Measurements from ENCODE around the gene PRRC2C. TPM values are rescaled to one million over a fixed set of nuclear protein-coding genes. Genes with fewer than 3 reads are reported as not detected.

PRRC2C gene
- total RNA-seq, 1 experiment from 2014 or later: 222 TPM

DNA sequence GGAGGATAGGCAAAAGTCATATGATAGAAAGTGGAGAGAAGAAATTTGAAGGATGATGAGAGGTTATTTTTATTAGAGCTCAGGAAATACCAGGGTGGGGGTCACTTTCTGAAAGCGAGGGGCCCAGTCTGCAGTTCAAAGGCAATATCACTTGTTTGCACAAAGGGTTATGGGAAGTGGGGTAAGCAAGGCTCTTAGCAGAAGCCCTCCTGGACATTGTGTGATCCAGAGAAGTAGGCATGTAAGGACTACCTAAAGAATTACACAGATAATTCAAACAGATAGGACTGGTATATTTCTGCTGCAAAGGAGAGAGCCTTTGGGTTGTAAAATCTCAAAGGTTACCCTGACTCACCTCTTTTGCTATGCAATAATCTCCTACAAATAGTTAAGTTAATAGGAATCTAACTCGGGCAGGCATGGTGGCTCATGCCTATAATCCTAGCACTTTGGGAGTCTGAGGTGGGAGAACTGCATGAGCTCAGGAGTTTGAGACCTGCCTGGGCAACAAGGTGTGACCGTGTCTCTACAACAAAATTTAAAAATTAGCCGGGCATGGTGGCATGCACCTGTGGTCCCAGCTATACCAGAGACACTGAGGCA, 25.2 kb upstream of the PRRC2C start:
- Histone ChIP-seq H3K27me3 (replicated peaks; ENCODE audit: insufficient read depth, low read depth, low read length, poor library complexity) (no peaks in the 10 kb centered on the region), H3K9me3 (ENCODE audit: low read depth, low read length, poor library complexity, severe bottlenecking) (no peaks in the 10 kb centered on the region), H3K4me3 (ENCODE audit: low read depth, low read length, poor library complexity, severe bottlenecking) (no peak overlapping the region), H3K36me3 (ENCODE audit: insufficient read depth, low read length, poor library complexity, severe bottlenecking) (no peaks in the 10 kb centered on the region), H3K27ac (ENCODE audit: low read depth, low read length, poor library complexity, severe bottlenecking) (no peak overlapping the region), H3K4me1 (ENCODE audit: insufficient read depth, low read length, poor library complexity, severe bottlenecking) (no peaks in the 10 kb centered on the region)
- TF ChIP-seq, protein P1, sequence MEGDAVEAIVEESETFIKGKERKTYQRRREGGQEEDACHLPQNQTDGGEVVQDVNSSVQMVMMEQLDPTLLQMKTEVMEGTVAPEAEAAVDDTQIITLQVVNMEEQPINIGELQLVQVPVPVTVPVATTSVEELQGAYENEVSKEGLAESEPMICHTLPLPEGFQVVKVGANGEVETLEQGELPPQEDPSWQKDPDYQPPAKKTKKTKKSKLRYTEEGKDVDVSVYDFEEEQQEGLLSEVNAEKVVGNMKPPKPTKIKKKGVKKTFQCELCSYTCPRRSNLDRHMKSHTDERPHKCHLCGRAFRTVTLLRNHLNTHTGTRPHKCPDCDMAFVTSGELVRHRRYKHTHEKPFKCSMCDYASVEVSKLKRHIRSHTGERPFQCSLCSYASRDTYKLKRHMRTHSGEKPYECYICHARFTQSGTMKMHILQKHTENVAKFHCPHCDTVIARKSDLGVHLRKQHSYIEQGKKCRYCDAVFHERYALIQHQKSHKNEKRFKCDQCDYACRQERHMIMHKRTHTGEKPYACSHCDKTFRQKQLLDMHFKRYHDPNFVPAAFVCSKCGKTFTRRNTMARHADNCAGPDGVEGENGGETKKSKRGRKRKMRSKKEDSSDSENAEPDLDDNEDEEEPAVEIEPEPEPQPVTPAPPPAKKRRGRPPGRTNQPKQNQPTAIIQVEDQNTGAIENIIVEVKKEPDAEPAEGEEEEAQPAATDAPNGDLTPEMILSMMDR (conservative IDR thresholded peaks at IDR 0.05; ENCODE audit: low read depth, low read length): no peak
- no peak for TF ChIP-seq EZH2 (IDR thresholded peaks at IDR 0.05; ENCODE audit: borderline replicate concordance, low read depth, low read length, poor library complexity, severe bottlenecking)
- ChIA-PET CTCF (no interaction called here), POLR2A (ENCODE audit: low non-redundant PET) (no interaction called here)
- intact Hi-C loops (cut with micrococcal nuclease; ENCODE audit: unreplicated experiment): no loop called here
- no TSS peak for BruUV-seq (replicated peaks)
- DNase-seq (ENCODE audit: low spot score): no peak

DNA sequence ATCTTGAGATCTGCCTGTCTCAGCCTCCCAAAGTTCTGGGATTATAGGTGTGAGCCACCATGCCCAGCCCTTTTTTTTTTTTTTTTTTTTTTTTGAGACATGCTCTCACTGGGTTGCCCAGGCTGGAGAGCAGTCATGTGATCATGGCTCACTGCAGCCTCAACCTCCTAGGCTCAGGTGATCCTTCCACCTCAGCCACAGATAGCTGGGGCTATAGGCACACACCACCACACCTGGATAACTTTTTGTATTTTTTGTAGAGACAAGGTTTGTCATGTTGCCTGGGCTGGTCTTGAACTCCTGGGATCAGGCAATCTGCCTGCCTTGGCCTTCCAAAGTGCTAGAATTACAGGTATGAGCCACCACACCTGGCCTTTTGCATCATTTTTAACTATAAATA, 17.7 kb upstream of the PRRC2C start:
- no peaks in the 10 kb centered on the region for H3K9me3 ChIP-seq (ENCODE audit: low read depth, low read length, poor library complexity, severe bottlenecking)
- no peaks in the 10 kb centered on the region for H3K36me3 ChIP-seq (ENCODE audit: insufficient read depth, low read length, poor library complexity, severe bottlenecking)
- no peak for DNase-seq (ENCODE audit: low spot score)
- no peaks in the 10 kb centered on the region for H3K4me1 ChIP-seq (ENCODE audit: insufficient read depth, low read length, poor library complexity, severe bottlenecking)
- no TSS peak for BruUV-seq (replicated peaks)
- H3K27ac ChIP-seq (ENCODE audit: low read depth, low read length, poor library complexity, severe bottlenecking): no peak overlapping the region
- ChIA-PET POLR2A (ENCODE audit: low non-redundant PET) (no interaction called here), CTCF (no interaction called here)
- TF ChIP-seq EZH2 (IDR thresholded peaks at IDR 0.05; ENCODE audit: borderline replicate concordance, low read depth, low read length, poor library complexity, severe bottlenecking): no peak
- TF ChIP-seq, protein P1 (conservative IDR thresholded peaks at IDR 0.05; ENCODE audit: low read depth, low read length): no peak
- intact Hi-C loops (cut with micrococcal nuclease; ENCODE audit: unreplicated experiment): no loop called here
- no peak overlapping the region for H3K4me3 ChIP-seq (ENCODE audit: low read depth, low read length, poor library complexity, severe bottlenecking)
- no peaks in the 10 kb centered on the region for H3K27me3 ChIP-seq (replicated peaks; ENCODE audit: insufficient read depth, low read depth, low read length, poor library complexity)

DNA sequence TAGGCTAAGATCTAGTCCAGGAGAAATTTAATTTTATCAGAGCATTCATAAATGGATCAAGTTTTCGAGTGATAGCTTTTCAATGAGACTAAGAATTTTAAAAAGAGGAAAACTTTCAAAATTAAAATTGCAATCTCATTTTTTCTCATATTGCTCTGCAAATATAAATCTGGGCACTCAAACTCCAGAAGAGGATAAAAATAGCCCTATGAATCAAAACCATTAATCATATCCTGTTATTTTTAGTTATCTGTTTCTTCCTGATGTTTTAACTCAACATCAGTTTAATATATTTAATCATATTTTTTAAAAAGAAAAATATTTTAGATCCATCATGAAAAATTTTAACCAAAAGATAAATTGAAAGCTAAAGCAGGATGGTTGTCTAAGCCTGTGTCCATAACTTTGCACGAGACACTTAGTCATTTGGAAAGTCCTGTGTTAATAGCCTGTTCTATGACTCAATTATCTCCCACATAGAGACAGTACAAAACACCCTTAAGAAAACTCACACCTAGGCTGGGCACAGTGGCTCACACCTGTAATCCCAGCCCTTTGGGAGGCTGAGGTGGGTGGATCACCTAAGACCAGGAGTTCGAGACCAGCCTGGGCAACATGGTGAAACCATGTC, 17.1 kb upstream of the PRRC2C start:
- no peaks in the 10 kb centered on the region for H3K4me1 ChIP-seq (ENCODE audit: insufficient read depth, low read length, poor library complexity, severe bottlenecking)
- H3K4me3 ChIP-seq (ENCODE audit: low read depth, low read length, poor library complexity, severe bottlenecking): no peak overlapping the region
- TF ChIP-seq, protein P1 (conservative IDR thresholded peaks at IDR 0.05; ENCODE audit: low read depth, low read length): no peak
- no peak for TF ChIP-seq EZH2 (IDR thresholded peaks at IDR 0.05; ENCODE audit: borderline replicate concordance, low read depth, low read length, poor library complexity, severe bottlenecking)
- CTCF ChIA-PET: no interaction called here
- intact Hi-C loops (cut with micrococcal nuclease; ENCODE audit: unreplicated experiment): no loop called here
- POLR2A ChIA-PET (ENCODE audit: low non-redundant PET): no interaction called here
- H3K9me3 ChIP-seq (ENCODE audit: low read depth, low read length, poor library complexity, severe bottlenecking): no peaks in the 10 kb centered on the region
- H3K27ac ChIP-seq (ENCODE audit: low read depth, low read length, poor library complexity, severe bottlenecking): no peak overlapping the region
- H3K36me3 ChIP-seq (ENCODE audit: insufficient read depth, low read length, poor library complexity, severe bottlenecking): no peaks in the 10 kb centered on the region
- no TSS peak for BruUV-seq (replicated peaks)
- no peaks in the 10 kb centered on the region for H3K27me3 ChIP-seq (replicated peaks; ENCODE audit: insufficient read depth, low read depth, low read length, poor library complexity)
- DNase-seq (ENCODE audit: low spot score): no peak

Data from A673 (cell line).